Measurements from ENCODE around the gene CCDC27.

The CCDC27 gene

DNA sequence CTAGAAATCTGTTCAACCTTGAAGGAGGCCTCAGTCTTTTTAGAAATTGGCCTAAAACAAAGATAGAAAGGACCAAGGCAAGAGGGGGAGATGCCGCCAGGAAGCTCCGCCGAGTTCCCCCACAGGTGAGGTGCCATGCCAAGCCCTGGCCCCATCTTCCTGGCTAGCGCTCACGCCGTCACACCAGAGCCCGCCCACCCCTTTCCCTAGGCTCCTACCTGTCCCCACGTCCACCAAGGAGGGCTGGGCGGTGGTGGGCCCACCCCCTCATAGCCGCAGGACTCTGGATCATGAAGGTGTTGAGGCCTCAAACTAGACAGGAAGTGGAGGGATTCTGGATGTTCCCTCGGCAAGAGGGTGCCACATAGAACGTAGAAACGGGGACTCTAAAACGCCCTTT lies 15.5 kb upstream of the CCDC27 start:
- no peaks in the 10 kb centered on the region for H3F3A ChIP-seq (ENCODE audit: low read depth)
- H3K36me3 ChIP-seq (ENCODE audit: insufficient read depth, low read length), result no peaks in the 10 kb centered on the region
- H4K20me1 ChIP-seq (ENCODE audit: insufficient read depth, low read length, poor library complexity, severe bottlenecking), result no peaks in the 10 kb centered on the region
- H3K79me2 ChIP-seq (ENCODE audit: insufficient read depth, low read length), result no peaks in the 10 kb centered on the region
- H3K4me1 ChIP-seq (ENCODE audit: insufficient read depth, low read length, poor library complexity, severe bottlenecking), result no peaks in the 10 kb centered on the region
- TF ChIP-seq, protein P1, sequence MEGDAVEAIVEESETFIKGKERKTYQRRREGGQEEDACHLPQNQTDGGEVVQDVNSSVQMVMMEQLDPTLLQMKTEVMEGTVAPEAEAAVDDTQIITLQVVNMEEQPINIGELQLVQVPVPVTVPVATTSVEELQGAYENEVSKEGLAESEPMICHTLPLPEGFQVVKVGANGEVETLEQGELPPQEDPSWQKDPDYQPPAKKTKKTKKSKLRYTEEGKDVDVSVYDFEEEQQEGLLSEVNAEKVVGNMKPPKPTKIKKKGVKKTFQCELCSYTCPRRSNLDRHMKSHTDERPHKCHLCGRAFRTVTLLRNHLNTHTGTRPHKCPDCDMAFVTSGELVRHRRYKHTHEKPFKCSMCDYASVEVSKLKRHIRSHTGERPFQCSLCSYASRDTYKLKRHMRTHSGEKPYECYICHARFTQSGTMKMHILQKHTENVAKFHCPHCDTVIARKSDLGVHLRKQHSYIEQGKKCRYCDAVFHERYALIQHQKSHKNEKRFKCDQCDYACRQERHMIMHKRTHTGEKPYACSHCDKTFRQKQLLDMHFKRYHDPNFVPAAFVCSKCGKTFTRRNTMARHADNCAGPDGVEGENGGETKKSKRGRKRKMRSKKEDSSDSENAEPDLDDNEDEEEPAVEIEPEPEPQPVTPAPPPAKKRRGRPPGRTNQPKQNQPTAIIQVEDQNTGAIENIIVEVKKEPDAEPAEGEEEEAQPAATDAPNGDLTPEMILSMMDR (conservative IDR thresholded peaks at IDR 0.05; ENCODE audit: low read length), result no peak
- no peak overlapping the region for H3K9ac ChIP-seq (ENCODE audit: low read depth, low read length, poor library complexity, severe bottlenecking)
- H2AFZ ChIP-seq (ENCODE audit: low read length), result no peak overlapping the region
- H3K4me2 ChIP-seq (ENCODE audit: low read depth, low read length, poor library complexity, severe bottlenecking), result no peak overlapping the region
- no peaks in the 10 kb centered on the region for H3K9me2 ChIP-seq (replicated peaks; ENCODE audit: low read depth, low read length)
- H3K27me3 ChIP-seq (ENCODE audit: insufficient read depth, low read length, poor library complexity, severe bottlenecking), result no peaks in the 10 kb centered on the region
- H3K4me3 ChIP-seq (ENCODE audit: low read length, poor library complexity, severe bottlenecking), result no peak overlapping the region
- no peaks in the 10 kb centered on the region for H3K9me3 ChIP-seq (ENCODE audit: insufficient read depth, low read depth, low read length)

DNA sequence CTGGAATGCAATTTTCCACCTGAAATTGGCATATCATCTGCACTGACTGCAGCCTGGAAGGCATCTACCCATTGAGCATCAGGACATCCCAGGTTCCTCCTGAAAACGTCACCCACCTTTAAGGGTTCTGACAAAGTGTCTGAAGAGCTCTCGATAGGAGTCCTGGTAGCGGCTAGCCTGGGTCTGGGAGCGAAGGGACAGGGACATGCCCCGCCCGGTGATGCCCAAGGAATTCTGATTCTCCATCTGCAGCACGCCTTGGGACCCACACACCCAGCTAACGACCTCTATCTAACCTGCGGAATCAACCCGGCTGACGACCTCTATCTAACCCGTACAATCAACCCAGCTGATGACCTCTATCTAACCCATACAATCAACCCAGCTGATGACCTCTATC lies 13.3 kb upstream of the CCDC27 start:
- no peak for TF ChIP-seq EZH2phosphoT487 (IDR thresholded peaks at IDR 0.05; ENCODE audit: borderline replicate concordance)
- TF ChIP-seq, protein P1 (conservative IDR thresholded peaks at IDR 0.05; ENCODE audit: low read length), result no peak
- Histone ChIP-seq H3K27me3 (ENCODE audit: insufficient read depth, low read length, poor library complexity, severe bottlenecking) (no peaks in the 10 kb centered on the region), H3K9me3 (ENCODE audit: insufficient read depth, low read depth, low read length) (no peaks in the 10 kb centered on the region), H3K36me3 (ENCODE audit: insufficient read depth, low read length) (no peaks in the 10 kb centered on the region), H3K9me2 (replicated peaks; ENCODE audit: low read depth, low read length) (no peaks in the 10 kb centered on the region), H3K79me2 (ENCODE audit: insufficient read depth, low read length) (no peaks in the 10 kb centered on the region), H3K4me1 (ENCODE audit: insufficient read depth, low read length, poor library complexity, severe bottlenecking) (no peaks in the 10 kb centered on the region), H3K9ac (ENCODE audit: low read depth, low read length, poor library complexity, severe bottlenecking) (no peak overlapping the region), H3K4me2 (ENCODE audit: low read depth, low read length, poor library complexity, severe bottlenecking) (no peak overlapping the region), H4K20me1 (ENCODE audit: insufficient read depth, low read length, poor library complexity, severe bottlenecking) (no peaks in the 10 kb centered on the region), H3F3A (ENCODE audit: low read depth) (no peaks in the 10 kb centered on the region), H2AFZ (ENCODE audit: low read length) (no peak overlapping the region), H3K4me3 (ENCODE audit: low read length, poor library complexity, severe bottlenecking) (no peak overlapping the region)

DNA sequence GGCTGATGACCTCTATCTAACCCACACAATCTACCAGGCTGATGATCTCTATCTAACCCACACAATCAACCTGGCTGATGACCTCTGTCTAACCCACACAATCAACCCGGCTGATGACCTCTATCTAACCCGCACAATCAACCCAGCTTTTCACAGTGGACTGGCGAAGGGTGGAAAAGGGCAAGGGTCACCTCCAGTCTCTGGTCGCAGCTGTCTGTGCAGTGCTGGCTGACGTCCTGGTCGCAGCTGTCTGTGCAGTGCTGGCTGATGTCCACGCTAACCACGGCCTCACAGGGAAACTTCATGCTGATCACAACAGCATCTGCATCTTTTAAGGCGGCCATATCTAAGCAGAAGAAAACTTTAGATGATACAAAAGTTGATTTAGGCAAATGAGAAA lies 12.2 kb upstream of the CCDC27 start:
- Histone ChIP-seq H2AFZ (ENCODE audit: low read length) (no peak overlapping the region), H3K27me3 (ENCODE audit: insufficient read depth, low read length, poor library complexity, severe bottlenecking) (no peaks in the 10 kb centered on the region), H3K36me3 (ENCODE audit: insufficient read depth, low read length) (no peaks in the 10 kb centered on the region), H3K9me2 (replicated peaks; ENCODE audit: low read depth, low read length) (no peaks in the 10 kb centered on the region), H3F3A (ENCODE audit: low read depth) (no peaks in the 10 kb centered on the region), H3K4me2 (ENCODE audit: low read depth, low read length, poor library complexity, severe bottlenecking) (no peak overlapping the region), H3K9me3 (ENCODE audit: insufficient read depth, low read depth, low read length) (no peaks in the 10 kb centered on the region), H3K4me3 (ENCODE audit: low read length, poor library complexity, severe bottlenecking) (no peak overlapping the region), H3K79me2 (ENCODE audit: insufficient read depth, low read length) (no peaks in the 10 kb centered on the region), H4K20me1 (ENCODE audit: insufficient read depth, low read length, poor library complexity, severe bottlenecking) (no peaks in the 10 kb centered on the region), H3K4me1 (ENCODE audit: insufficient read depth, low read length, poor library complexity, severe bottlenecking) (no peaks in the 10 kb centered on the region), H3K9ac (ENCODE audit: low read depth, low read length, poor library complexity, severe bottlenecking) (no peak overlapping the region)
- TF ChIP-seq, protein P1 (conservative IDR thresholded peaks at IDR 0.05; ENCODE audit: low read length), result no peak
- no peak for TF ChIP-seq EZH2phosphoT487 (IDR thresholded peaks at IDR 0.05; ENCODE audit: borderline replicate concordance)
